HCT116 (cell line): Measurements from ENCODE around the gene PDE4D. TPM values are rescaled to one million over a fixed set of nuclear protein-coding genes. Genes with fewer than 3 reads are reported as not detected.

Experiments
- ATAC-seq: fragments of 200-7000 bp; cut with Tn5 transposase; 2 replicates; pipeline ENCODE4 v1.9.1; 2020; ENCODE audit warnings: mild to moderate bottlenecking, moderate library complexity
- BruUV-seq: library from RNA; stranded (reverse); fragments of 400-500 nt; replicated peaks from 2 replicates; lab custom pipeline; 2021; lab: Mats Ljungman, UMichigan
- CTCF ChIA-PET: fragments of 300-600 bp; sonication (Branson Sonifier 250); formaldehyde crosslinking; loops from one replicate; lab custom pipeline; 2021; ENCODE audit warnings: antibody characterized with exemption; lab: Charles Lee
- POLR2A ChIA-PET: fragments of 300-600, 350-600 bp; sonication (Branson Sonifier 250); formaldehyde crosslinking; loops from one replicate; lab custom pipeline; 2021; ENCODE audit warnings: antibody characterized with exemption; lab: Charles Lee
- RAD21 ChIA-PET, 2 experiments: fragments of 300-600 bp; sonication (Branson Sonifier 250); formaldehyde crosslinking; loops; one replicate each; lab custom pipeline; 2023; ENCODE audit warnings: low total read pairs in 2 of 2; ENCODE audit not compliant: uncharacterized antibody in 2 of 2, unreplicated experiment in 2 of 2, low non-redundant PET in 1 of 2; lab: Charles Lee
- DNase-seq: peaks from one replicate; pipeline ENCODE4 v3.0.0-alpha.2; 2010; ENCODE audit warnings: low read depth, low spot score
- H2AFZ ChIP-seq: fragments of 200-600 bp; shearing (Covaris generic), sonication (generic); 2 replicates; pipeline ENCODE4 v1.6.1; 2017; ENCODE audit warnings: low read depth, mixed run types, mixed read lengths, antibody characterized with exemption, low read length; ENCODE audit not compliant: poor library complexity, severe bottlenecking
- H3K27ac ChIP-seq: 2 replicates; pipeline ENCODE4 v1.5.1; 2012; ENCODE audit warnings: low read depth, low read length
- H3K27me3 ChIP-seq: fragments of 200-600 bp; sonication (generic); 2 replicates; pipeline ENCODE4 v1.6.1; 2016; ENCODE audit warnings: mixed run types, low read length, mixed read lengths; ENCODE audit not compliant: insufficient read depth
- H3K36me3 ChIP-seq, 2 experiments: fragments of 200-500 bp in 1 of 2; fragments of 200-600 bp in 1 of 2; sonication (Bioruptor generic) in 1 of 2; sonication (generic) in 1 of 2; 2 replicates each; pipeline versions ENCODE4 v1.5.1 to v1.6.1; 2014 to 2016; ENCODE audit warnings: low read length in 2 of 2, inconsistent platforms in 1 of 2, mixed read lengths in 1 of 2, mixed run types in 1 of 2; ENCODE audit not compliant: insufficient read depth in 2 of 2, control insufficient read depth in 1 of 2
- H3K4me1 ChIP-seq, 2 experiments: fragments of 200-600 bp in 1 of 2; sonication (generic) in 1 of 2; 2 replicates each; pipeline versions ENCODE4 v1.5.1 to v1.6.1; 2012 to 2017; ENCODE audit warnings: low read length in 2 of 2, inconsistent platforms in 1 of 2, mild to moderate bottlenecking in 1 of 2, mixed read lengths in 1 of 2, mixed run types in 1 of 2, moderate library complexity in 1 of 2; ENCODE audit not compliant: insufficient read depth in 2 of 2, control insufficient read depth in 1 of 2
- H3K4me2 ChIP-seq: fragments of 200-600 bp; sonication (generic); 2 replicates; pipeline ENCODE4 v1.6.1; 2017; ENCODE audit warnings: mixed run types, low read length, mixed read lengths
- H3K4me3 ChIP-seq, 2 experiments: fragments of 200-600 bp in 1 of 2; sonication (generic) in 1 of 2; replicated peaks in 1 of 2; 2 replicates each; pipeline ENCODE4 v1.5.1; 2011 to 2016; ENCODE audit warnings: low read length in 2 of 2, control low read depth in 1 of 2, low read depth in 1 of 2, mild to moderate bottlenecking in 1 of 2, mixed read lengths in 1 of 2, mixed run types in 1 of 2
- H3K79me2 ChIP-seq: fragments of 200-600 bp; sonication (generic); 2 replicates; pipeline ENCODE4 v1.6.1; 2017; ENCODE audit warnings: mild to moderate bottlenecking, mixed run types, low read length, moderate library complexity, mixed read lengths; ENCODE audit not compliant: insufficient read depth
- H3K9ac ChIP-seq: fragments of 200-600 bp; sonication (generic); 2 replicates; pipeline ENCODE4 v1.6.1; 2016; ENCODE audit warnings: low read length, mixed read lengths
- H3K9me2 ChIP-seq: fragments of 200-600 bp; sonication (generic), shearing (Covaris generic); 2 replicates; pipeline ENCODE4 v1.6.1; 2017; ENCODE audit warnings: mixed run types, mild to moderate bottlenecking, moderate library complexity; ENCODE audit not compliant: insufficient read depth
- H3K9me3 ChIP-seq, 2 experiments: fragments of 200-500 bp in 1 of 2; fragments of 200-600 bp in 1 of 2; sonication (Bioruptor generic) in 1 of 2; sonication (generic) in 1 of 2; 2 replicates each; pipeline ENCODE4 v1.6.1; 2014 to 2017; ENCODE audit warnings: low read length in 2 of 2, mixed read lengths in 2 of 2, inconsistent platforms in 1 of 2, low read depth in 1 of 2, mild to moderate bottlenecking in 1 of 2, mixed run types in 1 of 2, moderate library complexity in 1 of 2; ENCODE audit not compliant: control insufficient read depth in 1 of 2, insufficient read depth in 1 of 2
- H4K20me1 ChIP-seq: fragments of 200-600 bp; sonication (generic), shearing (Covaris generic); 2 replicates; pipeline ENCODE4 v1.6.1; 2017; ENCODE audit warnings: mixed run types, mild to moderate bottlenecking, moderate library complexity; ENCODE audit not compliant: insufficient read depth
- CBX3 ChIP-seq: IDR thresholded peaks from 2 replicates; pipeline ENCODE4 v1.6.1; 2012; ENCODE audit warnings: low read depth
- EZH2phosphoT487 ChIP-seq: fragments of 200-600 bp; IDR thresholded peaks from 2 replicates; pipeline ENCODE4 v1.6.1; 2018; ENCODE audit warnings: antibody characterized with exemption, borderline replicate concordance
- JUND ChIP-seq: IDR thresholded peaks from 2 replicates; pipeline ENCODE4 v1.6.1; 2012
- POLR2A ChIP-seq: IDR thresholded peaks from 2 replicates; pipeline ENCODE4 v1.7.0; 2011; ENCODE audit warnings: borderline replicate concordance; ENCODE audit not compliant: insufficient read depth, insufficient read length; ENCODE audit errors: extremely low read depth
- SIN3A ChIP-seq: IDR thresholded peaks from 2 replicates; pipeline ENCODE4 v1.6.1; 2012; ENCODE audit warnings: low read depth
- SP1 ChIP-seq: IDR thresholded peaks from 2 replicates; pipeline ENCODE4 v1.6.1; 2012; ENCODE audit warnings: low read depth
- ZFX ChIP-seq: fragments of 450-650 bp; IDR thresholded peaks from 2 replicates; pipeline ENCODE4 v1.6.1; 2017
- intact Hi-C: fragments of 100-400 bp; cut with micrococcal nuclease; formaldehyde crosslinking; loops from 2 replicates; pipeline ENCODE4 v1.10.0; 2022
- total RNA-seq: library from RNA; stranded (reverse); gene quantifications from one replicate; pipeline ENCODE4 v1.2.1, GENCODE V29; 2021; ENCODE audit not compliant: unreplicated experiment
- TF ChIP-seq, protein P1 (sequence below): IDR thresholded peaks from 2 replicates; pipeline ENCODE4 v1.6.1; 2012
- TF ChIP-seq, protein P2 (sequence below), 3 experiments: fragments of 200-600 bp in 1 of 3; sonication (generic) in 1 of 3; IDR thresholded peaks in 2 of 3; conservative IDR thresholded peaks in 1 of 3; 2 replicates each; pipeline ENCODE4 v1.5.1; 2012 to 2017; ENCODE audit warnings: low read depth in 2 of 3, low read length in 2 of 3, antibody characterized with exemption in 1 of 3, borderline replicate concordance in 1 of 3, control low read depth in 1 of 3, mild to moderate bottlenecking in 1 of 3, mixed read lengths in 1 of 3, mixed run types in 1 of 3, moderate library complexity in 1 of 3; ENCODE audit not compliant: insufficient read depth in 1 of 3

Gene PDE4D
- total RNA-seq, 1 experiment from 2014 or later, result 1.1 TPM

DNA sequence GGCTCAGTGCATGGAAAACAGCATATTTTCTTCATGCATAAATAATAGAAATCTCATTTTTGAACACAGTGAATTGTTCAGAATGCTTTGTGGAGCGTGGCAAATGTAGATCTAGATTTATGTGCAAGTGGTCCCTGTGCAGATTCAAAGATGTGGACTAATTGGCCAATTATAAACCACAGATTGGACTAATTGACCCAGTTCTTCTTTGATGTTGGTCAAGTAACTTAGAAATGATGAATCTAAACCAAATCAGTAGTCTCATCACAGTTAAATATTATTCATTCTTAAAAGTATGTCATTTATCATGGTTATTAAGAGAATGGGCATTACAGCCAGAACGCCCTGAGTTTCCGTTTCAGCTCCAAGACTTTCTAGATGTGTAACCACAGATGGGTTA lies 11.7 kb upstream of the PDE4D start:
- TF ChIP-seq, protein P1, sequence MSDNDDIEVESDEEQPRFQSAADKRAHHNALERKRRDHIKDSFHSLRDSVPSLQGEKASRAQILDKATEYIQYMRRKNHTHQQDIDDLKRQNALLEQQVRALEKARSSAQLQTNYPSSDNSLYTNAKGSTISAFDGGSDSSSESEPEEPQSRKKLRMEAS, result no peak
- no peak for TF ChIP-seq SP1
- TF ChIP-seq CBX3, result no peak
- no peak for TF ChIP-seq JUND
- no peak for TF ChIP-seq EZH2phosphoT487
- TF ChIP-seq ZFX, result no peak
- TF ChIP-seq POLR2A, result no peak
- no peak for TF ChIP-seq SIN3A
- TF ChIP-seq, protein P2, sequence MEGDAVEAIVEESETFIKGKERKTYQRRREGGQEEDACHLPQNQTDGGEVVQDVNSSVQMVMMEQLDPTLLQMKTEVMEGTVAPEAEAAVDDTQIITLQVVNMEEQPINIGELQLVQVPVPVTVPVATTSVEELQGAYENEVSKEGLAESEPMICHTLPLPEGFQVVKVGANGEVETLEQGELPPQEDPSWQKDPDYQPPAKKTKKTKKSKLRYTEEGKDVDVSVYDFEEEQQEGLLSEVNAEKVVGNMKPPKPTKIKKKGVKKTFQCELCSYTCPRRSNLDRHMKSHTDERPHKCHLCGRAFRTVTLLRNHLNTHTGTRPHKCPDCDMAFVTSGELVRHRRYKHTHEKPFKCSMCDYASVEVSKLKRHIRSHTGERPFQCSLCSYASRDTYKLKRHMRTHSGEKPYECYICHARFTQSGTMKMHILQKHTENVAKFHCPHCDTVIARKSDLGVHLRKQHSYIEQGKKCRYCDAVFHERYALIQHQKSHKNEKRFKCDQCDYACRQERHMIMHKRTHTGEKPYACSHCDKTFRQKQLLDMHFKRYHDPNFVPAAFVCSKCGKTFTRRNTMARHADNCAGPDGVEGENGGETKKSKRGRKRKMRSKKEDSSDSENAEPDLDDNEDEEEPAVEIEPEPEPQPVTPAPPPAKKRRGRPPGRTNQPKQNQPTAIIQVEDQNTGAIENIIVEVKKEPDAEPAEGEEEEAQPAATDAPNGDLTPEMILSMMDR (IDR thresholded peaks at IDR 0.05 in 2 of 3, conservative IDR thresholded peaks at IDR 0.05 in 1 of 3; ENCODE audit: borderline replicate concordance in 1 of 3, insufficient read depth in 1 of 3, low read depth in 2 of 3, low read length in 2 of 3), result no peak
- H4K20me1 ChIP-seq, result no peaks in the 10 kb centered on the region
- ATAC-seq (no peak), DNase-seq (no peak)
- no peaks in the 10 kb centered on the region for H3K9me3 ChIP-seq
- intact Hi-C loops, result no loop called here
- H3K4me2 ChIP-seq, result no peak overlapping the region
- ChIA-PET CTCF (no interaction called here), POLR2A (no interaction called here), RAD21 (no interaction called here)
- no peak overlapping the region for H3K27ac ChIP-seq
- no peak overlapping the region for H3K4me3 ChIP-seq
- H3K79me2 ChIP-seq, result no peaks in the 10 kb centered on the region
- no peaks in the 10 kb centered on the region for H3K9me2 ChIP-seq
- H3K27me3 ChIP-seq, result peaks cover 10% of the 10 kb centered on the region; the same call in 1 of the 2 replicates
- H2AFZ ChIP-seq, result no peak overlapping the region
- H3K36me3 ChIP-seq, result no peaks in the 10 kb centered on the region
- H3K4me1 ChIP-seq, result no peaks in the 10 kb centered on the region
- no TSS peak for BruUV-seq
- no peak overlapping the region for H3K9ac ChIP-seq

DNA sequence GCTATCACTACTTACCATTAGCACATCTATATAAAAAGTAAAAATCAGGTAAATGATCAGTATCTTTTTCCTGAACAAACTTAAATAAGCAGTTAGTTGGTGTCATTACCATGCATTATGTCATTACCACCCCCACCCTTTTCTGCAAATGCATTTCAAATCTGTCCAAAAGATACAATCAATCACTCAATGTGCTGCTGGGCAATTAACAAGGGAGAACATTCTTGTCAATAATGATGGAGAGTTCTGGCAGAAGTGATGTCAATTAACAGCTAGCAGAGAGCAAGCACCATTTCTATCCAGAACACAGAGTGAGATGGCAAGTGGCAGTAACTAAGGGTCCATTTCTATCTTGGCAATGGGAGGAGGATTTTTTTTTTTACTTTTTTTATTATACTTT lies 3.5 kb upstream of the PDE4D start:
- POLR2A ChIA-PET, result no interaction called here

More for the DNA sequence above, 3.5 kb upstream of the PDE4D start:
- H2AFZ ChIP-seq, result no peak overlapping the region
- TF ChIP-seq SP1, result no peak
- no peak overlapping the region for H3K4me2 ChIP-seq
- DNase-seq (no peak), ATAC-seq (no peak)
- no peaks in the 10 kb centered on the region for H4K20me1 ChIP-seq
- H3K36me3 ChIP-seq, result no peaks in the 10 kb centered on the region
- intact Hi-C loops, result no loop called here
- no peak overlapping the region for H3K27ac ChIP-seq
- H3K9ac ChIP-seq, result no peak overlapping the region
- H3K9me3 ChIP-seq, result no peaks in the 10 kb centered on the region
- H3K27me3 ChIP-seq, result no peaks in the 10 kb centered on the region
- no peaks in the 10 kb centered on the region for H3K4me1 ChIP-seq
- no peaks in the 10 kb centered on the region for H3K79me2 ChIP-seq
- H3K4me3 ChIP-seq, result no peak overlapping the region
- RAD21 ChIA-PET, result no interaction called here
- CTCF ChIA-PET, result no interaction called here
- BruUV-seq, result no TSS peak
- no peaks in the 10 kb centered on the region for H3K9me2 ChIP-seq
